Measurements from ENCODE around the gene CNTRL.

CNTRL gene

GRCh38 chr9:121204611-121205010 lies 129.9 kb downstream of the CNTRL start:
- DNase-seq: no peak

GRCh38 chr9:121206516-121207370 lies 132.0 kb downstream of the CNTRL start:
- DNase-seq: no peak

GRCh38 chr9:121207371-121207940 lies 132.7 kb downstream of the CNTRL start:
- no peak for DNase-seq

GRCh38 chr9:121210536-121210935 lies 135.8 kb downstream of the CNTRL start:
- no peak for DNase-seq

- DNase-seq: peak in 5 of 6 experiments; percentile 31 to 60 (median 51)
These were observed 138.5 kb downstream of the CNTRL start for GRCh38 chr9:121213136-121213806.

GRCh38 chr9:121214005-121214404 lies 139.2 kb downstream of the CNTRL start:
- DNase-seq: no peak

GRCh38 chr9:121216271-121216805 lies 141.6 kb downstream of the CNTRL start:
- no peak for DNase-seq

- no peak for DNase-seq
These were observed 143.0 kb downstream of the CNTRL start for GRCh38 chr9:121217609-121218292.

- no peak for DNase-seq
These were observed 143.7 kb downstream of the CNTRL start for GRCh38 chr9:121218357-121219027.

GRCh38 chr9:121219530-121219929 lies 144.8 kb downstream of the CNTRL start:
- no peak for DNase-seq

- DNase-seq: no peak
These were observed 146.4 kb downstream of the CNTRL start for GRCh38 chr9:121220996-121221663.

- no peak for DNase-seq
These were observed 146.9 kb downstream of the CNTRL start for GRCh38 chr9:121221664-121222055.

GRCh38 chr9:121222524-121223171 lies 147.9 kb downstream of the CNTRL start:
- DNase-seq: no peak

GRCh38 chr9:121225240-121225639 lies 150.5 kb downstream of the CNTRL start:
- DNase-seq: no peak

GRCh38 chr9:121226175-121226574 lies 151.4 kb downstream of the CNTRL start:
- DNase-seq: no peak
